GM19193 (cell line): ENCODE measurements around the gene TRABD2A.

Experiments
- POLR2A ChIP-seq: IDR thresholded peaks from 4 replicates; pipeline ENCODE4 v1.6.1; 2011; ENCODE audit not compliant: insufficient read depth, insufficient read length; ENCODE audit errors: extremely low read depth

Gene TRABD2A

DNA sequence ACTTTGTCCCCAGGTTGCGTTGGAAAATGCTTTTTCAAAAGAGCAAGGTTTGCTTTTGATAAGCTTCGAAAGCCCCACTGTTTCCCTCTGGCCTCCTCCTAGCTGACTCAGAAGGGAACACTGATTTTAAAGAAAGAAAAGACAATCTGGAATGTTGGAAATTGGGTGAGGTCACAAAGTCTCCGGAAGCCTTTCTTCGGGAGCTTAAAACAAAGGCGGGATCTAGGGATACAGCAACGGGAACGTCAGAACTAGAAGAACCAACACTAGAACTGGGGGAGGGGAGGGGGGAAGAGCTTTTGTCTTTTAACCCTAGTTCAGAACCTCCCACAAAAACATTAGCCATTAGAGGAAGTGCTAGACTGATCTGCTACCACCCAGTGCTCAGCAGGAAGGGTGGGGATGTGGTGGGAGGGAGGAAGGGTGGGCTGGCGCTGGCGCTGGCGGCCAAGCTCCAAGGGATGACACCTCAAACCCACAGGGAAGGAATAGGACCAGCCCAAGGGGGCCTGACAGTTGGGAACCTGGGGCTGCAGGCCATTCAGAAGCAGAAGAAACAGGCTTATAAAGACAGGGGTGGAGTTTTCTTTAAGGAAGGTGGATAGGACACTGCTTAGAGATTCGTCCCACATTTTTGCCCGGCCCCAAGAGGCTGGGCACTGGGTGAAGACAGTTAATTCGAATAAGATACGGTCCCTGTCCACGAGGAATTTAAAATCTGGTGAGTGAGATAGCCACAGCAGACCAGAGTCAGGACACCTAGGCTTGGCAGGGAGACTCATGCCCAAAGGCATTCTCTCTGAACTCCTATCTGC lies 26.2 kb upstream of the TRABD2A start:
- peak; percentile 54 for TF ChIP-seq POLR2A

DNA sequence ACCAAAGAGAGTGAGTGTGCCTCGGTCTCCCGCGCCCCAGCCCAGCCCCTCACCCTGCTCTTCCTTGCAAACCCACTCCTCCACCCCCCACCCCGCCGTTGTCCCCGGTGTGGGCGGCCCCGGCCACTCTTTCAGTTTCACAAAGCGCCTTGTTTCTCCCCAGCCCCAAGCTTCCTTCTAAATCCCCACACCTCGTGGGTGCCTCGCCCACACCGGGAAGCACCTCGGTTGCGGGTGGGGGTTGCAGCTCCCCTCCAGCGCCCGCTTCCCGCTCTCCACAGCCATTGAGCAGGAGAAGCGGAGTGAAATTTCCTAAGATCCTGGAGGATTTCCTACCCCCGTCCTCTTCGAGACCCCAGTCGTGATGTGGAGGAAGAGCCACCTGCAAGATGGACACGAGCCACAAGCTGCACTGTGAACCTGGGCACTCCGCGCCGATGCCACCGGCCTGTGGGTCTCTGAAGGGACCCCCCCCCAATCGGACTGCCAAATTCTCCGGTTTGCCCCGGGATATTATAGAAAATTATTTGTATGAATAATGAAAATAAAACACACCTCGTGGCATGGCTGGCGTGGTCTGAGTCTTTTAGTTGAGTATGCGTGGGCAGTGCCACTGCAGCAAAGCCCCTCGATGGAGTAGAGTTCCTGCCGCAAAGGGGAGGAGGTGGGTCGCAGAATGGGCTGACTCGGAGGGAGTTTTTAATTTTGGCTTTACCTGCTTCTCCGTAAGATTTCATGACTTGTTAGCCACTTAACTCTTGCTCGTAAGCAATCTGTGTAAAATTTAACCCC lies 25.4 kb upstream of the TRABD2A start:
- TF ChIP-seq POLR2A: no peak

DNA sequence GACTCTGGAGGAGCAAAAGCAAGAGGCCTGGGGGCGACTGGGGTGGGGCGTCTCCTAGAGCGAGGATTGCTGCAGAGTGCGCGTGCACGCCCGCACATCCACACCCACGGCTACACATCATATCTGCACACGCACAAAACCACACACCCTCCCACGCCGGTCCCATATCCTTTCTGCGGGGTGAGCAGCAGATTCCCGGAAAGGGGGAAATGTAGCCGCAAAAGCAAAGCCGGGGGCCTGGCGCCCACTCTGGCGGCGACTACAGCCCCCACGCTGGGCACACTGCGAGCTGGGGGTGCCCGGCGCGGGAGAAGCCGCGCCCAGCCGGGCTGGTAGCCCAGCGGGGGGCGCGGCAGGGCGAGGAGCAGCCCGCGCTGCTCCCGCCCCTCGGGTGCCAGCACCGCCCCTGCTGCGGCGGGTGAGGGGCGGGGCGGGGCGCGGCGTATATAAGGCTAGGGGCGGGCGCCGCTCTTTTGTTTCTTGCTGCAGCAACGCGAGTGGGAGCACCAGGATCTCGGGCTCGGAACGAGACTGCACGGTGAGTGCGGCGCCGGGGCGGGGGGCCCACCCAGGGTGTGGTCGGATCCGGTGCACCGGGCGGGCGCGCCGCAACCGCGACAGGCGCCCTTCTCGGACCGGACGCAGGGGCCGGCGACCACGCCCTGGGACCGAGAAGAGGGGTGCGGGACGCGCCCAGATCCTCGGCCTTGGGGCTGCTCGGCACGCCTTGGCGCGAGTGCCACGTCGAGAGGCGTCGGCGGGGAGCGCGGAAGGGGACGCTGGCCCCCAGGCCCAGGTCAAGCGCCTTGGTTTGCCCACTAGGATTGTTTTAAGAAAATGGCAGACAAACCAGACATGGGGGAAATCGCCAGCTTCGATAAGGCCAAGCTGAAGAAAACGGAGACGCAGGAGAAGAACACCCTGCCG lies 24.6 kb upstream of the TRABD2A start, which contains the start of gene TMSB10:
Gene TMSB10, plus strand, starts transcription at position 476 of the 927 bp plus-strand sequence.
- TF ChIP-seq POLR2A: peak; percentile 99

DNA sequence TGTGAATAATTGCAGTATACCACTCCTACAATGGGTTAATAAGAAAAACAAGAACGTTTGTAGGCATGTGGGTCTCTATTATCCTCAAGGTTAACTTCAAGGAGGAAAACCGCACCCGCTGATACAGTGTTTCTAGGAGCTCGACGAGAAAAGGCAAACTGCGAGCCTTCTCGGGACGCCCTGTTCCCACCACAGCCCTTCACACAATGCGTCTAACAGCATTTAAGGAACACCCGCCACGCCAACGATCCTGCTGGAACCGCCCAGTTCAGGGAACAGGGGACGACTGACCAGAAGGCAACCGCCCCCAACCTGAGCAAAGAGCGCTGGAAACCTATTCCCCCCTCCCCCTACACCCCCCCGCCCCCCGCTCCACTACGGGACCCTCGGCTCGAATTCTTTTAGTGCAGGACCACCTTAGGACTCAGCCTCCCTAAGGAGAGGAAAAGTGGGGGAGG lies 23.9 kb upstream of the TRABD2A start:
- TF ChIP-seq POLR2A: no peak

DNA sequence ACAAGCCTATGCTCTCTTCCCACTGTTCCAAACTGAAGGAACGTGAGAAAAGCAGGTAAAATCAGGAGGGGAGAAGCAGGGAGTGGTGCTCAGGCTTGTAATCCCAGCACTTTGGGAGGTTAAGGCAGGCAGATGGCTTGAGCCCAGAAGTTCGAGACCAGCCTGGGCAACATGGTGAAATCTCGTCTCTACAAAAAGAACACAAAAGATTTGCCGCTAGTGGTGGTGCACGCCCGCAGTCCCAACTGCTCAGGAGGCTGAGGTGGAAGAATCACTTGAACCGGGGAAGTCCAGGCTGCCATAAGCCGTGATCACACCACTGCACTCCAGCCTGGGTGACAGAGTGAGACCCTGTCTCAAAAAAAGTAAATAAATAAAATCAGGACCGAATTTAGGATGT lies 23.3 kb upstream of the TRABD2A start:
- TF ChIP-seq POLR2A: no peak

DNA sequence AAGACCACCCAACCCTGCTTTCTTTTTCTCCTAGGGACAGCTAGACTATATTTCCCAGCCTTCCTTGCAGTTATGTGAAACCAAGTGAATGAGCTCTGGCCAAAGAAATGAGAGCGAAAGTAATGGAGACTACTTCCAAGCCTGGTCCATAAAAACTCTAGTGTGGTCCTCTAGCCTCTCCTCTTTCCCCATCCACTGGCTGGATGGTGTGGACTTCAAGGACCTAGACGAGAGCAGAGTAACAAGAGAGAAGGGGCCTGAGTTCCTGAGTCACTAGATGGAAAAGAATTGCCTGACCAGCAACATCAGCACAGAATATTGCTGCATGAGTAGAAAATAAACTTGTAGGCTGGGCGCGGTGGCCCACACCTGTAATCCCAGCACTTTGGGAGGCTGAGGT lies 21.6 kb upstream of the TRABD2A start:
- TF ChIP-seq POLR2A: no peak

DNA sequence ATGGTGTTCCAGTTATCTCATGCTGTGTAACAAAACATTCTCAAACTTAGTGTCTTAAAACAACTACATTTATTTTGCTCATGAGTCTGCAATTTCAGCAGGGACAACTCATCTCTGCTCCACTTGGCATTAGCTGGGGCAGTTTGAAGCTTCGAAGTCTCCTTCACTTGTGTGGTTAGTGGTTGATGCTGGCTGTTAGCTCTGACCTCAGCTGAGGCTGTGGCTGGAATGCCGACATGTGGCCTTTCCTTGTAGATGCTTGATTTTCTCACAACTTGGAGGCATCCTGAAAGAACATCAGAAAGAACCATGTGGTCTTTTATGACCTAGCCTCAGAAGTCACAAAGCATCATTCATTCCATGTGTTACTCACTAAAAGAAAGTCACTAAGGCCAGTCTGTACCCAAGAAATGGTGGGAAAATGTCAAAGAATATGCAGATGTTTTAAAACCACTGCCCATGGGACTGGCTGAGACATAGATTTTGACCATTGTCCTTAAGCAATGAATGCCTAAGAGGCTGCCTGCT lies 20.8 kb upstream of the TRABD2A start:
- TF ChIP-seq POLR2A: no peak

DNA sequence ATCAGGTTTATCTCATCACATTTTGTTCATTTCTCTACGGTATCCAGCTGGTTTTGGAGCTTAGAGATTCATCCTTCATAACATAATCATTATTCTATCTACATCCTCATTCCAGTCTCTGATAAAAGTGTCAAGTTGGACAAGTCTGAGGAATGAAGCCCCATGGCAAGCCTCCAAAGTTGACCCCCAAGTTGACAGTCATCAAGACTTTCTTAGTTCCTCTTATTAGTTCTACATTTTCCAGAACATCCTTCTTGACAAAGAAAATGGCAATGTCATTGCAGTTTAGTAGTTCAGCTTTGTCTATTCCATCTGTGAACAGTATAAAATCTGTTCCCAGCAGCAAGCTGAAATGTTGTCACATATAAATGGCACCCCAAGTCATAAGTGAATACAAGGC lies 20.1 kb upstream of the TRABD2A start:
- no peak for TF ChIP-seq POLR2A

DNA sequence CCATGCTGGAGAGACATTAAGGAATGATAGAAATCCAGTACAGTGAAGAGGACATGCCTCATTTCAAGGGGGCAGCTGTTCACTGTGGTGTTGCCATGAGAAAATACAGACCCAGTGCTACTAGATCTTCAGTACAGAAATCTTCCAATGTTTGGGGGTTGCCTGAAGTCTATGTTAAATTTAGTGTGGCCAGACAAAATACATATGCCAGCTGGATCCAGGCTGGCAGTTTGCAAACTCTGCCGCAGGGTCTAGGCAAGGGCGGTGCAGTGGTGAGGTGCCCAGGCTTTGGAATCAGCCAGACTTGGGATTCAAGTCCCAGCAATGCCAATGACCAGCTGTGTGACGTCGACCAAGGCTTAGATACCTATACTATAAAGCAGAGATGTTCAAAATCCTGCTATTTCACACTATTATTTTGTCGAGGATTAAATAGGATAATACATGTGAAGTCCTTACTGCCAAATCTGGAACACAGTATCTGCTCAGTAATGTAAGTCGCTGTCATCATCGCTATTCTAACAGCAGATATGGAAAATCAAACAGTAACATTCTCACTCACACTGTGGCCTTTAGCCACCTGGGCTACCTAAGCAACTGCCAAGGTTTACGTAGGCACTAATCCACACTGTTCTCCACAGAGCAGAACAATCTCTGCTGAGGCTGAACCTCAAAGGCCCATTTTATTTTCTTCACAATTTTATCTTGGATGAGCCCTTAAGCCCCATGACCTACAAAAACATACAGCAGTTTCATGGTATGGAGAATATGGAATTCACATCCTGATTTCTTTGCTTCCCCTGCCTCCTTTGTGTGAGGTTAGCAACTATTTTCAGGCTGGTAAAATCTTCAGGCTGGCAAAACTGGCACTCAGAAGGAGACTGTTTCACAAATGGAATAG lies 18.7 kb upstream of the TRABD2A start:
- TF ChIP-seq POLR2A: no peak

DNA sequence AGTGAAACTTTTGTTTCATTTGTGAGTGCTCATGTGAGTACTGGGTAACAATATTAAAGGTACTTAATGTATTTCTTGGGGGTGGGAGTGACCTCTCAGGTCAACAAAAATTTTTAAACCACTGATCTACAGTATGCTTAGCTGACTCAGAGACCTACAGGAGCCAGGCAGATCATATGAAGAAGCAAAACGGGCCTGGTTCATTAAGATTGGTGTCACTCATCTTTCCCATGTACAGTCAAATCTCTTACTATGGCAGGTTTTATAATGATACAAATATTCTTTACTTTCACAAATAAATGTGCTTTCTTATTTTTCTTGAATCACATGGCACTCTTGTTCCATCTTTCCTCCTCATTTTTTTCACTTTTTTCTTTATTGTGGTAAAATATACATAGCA lies 16.9 kb upstream of the TRABD2A start:
- TF ChIP-seq POLR2A: no peak

DNA sequence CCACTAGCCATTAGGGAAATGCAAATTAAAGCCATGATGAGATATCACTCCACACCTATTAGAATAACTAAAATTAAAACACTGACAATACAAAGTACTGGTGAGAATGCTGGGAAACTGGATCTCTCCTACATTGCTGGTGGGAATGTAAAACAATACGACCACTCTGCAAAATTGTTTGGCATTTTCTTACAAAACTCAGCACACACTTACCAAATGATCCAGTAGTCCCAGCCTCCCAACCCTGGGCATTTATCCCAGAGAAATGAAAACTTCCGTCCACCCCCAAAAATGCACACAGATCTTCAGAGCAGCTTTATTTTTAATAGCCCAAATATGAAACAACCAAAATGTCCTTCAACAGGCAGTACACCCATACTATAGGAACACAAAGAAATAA lies 15.7 kb upstream of the TRABD2A start:
- no peak for TF ChIP-seq POLR2A

DNA sequence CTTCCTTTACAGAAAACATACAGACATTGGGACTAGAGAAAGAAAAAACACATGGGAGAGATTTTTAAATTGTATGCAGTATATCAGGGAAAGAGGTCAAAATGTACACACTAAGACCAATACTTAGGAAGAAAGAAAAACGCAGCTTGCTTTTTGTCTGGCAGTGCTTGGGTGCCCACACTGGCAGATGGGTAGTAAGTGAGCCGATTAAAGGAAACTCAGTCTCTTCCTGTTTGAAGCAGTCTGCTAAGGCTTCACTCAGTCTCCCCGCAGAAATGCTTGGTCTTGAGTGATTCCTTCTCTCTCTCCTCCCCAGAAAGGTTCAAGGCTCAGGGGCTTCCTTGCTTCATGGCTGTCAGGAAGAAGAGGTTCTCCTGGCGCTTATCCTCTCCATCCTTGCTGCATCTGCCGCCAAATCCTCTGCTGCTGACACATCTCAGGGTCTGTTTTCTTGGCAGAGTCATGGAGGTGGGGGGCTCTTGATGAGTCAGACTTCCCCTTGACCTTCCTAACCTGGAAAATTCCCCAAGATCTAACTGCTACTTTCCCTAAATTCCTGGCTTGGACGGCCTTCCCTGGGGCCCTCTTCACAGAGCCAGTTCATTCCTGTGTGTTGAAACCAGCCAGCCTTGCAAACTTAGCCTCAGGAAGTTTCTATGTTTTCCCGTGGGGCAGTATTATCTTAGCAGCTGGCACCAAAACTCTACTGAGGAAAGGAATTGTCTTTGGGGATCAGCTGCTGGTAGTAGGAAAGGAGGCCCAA lies 14.1 kb upstream of the TRABD2A start:
- TF ChIP-seq POLR2A: no peak

DNA sequence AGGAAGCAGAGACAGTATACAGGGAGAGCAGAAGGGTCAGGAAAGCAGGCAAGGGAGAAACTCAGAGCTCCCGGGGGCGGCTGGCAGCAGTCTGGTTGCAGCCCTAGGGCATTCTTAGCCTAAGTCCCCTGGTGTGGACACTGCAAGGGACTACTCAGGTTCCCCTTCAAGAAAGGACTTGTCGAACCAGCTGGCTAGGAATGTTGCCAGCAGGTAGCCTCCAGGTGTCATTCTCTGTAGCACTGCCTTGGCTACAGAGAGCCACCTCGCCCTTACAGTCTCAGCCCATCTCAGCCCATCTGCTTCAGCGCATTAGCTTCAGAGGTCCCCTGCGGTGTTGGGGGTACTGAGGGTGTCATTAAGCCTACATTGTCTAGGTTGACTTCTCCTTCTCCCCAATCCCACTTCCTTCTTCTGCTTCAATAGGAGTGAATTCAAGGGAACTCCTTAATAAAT lies 13.3 kb upstream of the TRABD2A start:
- TF ChIP-seq POLR2A: no peak

DNA sequence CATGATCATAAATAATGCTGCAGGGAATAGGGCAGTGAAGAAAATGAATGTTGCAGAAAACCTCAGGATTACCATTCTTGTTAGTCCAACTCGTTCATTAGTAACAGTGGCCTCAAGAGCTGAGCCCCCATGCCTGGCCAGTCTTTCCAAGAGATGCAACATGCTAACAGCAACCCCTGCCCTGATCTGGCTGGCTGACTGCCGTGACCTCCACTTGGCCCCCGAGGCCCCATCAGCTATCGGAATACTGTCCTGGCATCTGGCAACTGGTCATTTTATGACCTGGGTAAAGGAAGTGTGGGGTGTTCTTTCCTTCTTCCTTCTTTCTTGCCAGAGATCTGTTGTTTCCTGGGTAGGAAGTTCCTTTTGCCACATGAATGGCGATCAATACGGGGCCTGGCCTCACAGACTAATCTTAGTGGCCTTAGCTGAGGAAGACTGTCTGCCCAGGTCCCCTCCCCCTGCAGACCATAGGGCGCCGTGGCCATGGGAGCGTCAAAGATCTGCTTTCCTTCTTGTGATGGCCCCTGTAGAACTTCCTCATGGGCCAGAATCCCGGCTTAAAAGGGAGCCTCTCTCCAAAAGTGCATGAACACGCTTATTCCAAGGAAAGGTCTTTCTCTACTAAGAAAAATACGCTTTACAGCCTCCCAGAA lies 10.6 kb upstream of the TRABD2A start:
- no peak for TF ChIP-seq POLR2A
